Measurements from ENCODE around the gene CGB7.
A peak's percentile ranks its signal among the peaks of the same experiment; 100 is the strongest.

CGB7 gene

DNA sequence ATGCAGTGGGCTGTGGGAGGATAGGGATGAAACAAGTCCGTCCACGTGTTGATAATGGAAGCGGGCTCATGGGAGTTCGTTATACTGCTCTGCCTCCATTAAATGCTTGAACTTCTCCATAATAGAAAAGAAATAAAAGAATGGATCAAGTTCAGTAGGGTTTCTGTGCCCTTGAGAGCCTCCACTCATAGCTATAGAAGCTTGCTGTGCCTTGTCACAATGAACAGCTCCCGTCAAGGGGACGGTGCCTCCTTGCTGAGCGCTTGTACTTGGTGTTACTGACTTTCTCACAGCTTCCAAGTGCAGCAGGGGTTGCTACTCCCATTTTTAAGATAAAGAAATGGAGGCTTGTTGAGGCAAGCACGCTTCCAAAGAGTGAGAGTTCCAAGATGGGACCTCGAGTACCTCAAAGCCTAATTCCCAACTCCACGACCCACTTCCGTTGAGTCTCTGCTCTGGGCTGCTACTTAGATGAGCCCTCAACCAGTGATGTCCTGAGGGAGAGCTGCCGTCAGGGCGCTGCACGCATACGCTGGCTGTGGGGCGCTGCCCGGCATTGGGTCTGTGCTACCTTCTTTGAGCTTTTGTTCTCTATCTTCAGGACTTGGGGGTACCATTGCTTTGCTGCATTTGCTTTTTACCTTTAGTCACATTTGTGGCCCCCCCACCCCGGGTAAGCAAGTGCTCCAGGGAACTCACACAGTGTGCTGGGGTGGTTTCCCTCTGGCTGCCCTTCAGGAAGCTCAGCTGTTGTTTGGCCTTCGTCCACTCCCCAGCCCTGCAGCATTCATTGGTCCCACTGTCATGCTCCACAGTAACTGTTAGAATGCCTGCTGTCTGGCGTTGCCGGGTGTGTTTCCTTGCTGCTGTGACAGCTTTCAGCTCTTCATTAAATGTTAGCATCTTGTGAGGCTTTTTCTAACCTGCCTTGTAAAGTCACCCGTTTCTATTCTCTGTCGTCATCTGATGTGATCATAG is 37.2 kb upstream of the CGB7 start:
- FAIRE-seq (no peak), DNase-seq (ENCODE audit: insufficient read length, low spot score) (no peak)
- no peak for TF ChIP-seq POLR2AphosphoS5 (IDR thresholded peaks at IDR 0.05; ENCODE audit: low read depth, low read length)
- no peak for TF ChIP-seq POU2F2 (IDR thresholded peaks at IDR 0.05; ENCODE audit: low read depth, low read length)
- TF ChIP-seq POLR2A (IDR thresholded peaks at IDR 0.05; ENCODE audit: low read depth, low read length), result no peak
- TF ChIP-seq TAF1 (IDR thresholded peaks at IDR 0.05; ENCODE audit: low read depth, low read length), result no peak
- no peak for TF ChIP-seq SPI1 (IDR thresholded peaks at IDR 0.05; ENCODE audit: low read depth, low read length)
- TF ChIP-seq PAX5 (IDR thresholded peaks at IDR 0.05; ENCODE audit: insufficient read depth, low read length, severe bottlenecking), result no peak

DNA sequence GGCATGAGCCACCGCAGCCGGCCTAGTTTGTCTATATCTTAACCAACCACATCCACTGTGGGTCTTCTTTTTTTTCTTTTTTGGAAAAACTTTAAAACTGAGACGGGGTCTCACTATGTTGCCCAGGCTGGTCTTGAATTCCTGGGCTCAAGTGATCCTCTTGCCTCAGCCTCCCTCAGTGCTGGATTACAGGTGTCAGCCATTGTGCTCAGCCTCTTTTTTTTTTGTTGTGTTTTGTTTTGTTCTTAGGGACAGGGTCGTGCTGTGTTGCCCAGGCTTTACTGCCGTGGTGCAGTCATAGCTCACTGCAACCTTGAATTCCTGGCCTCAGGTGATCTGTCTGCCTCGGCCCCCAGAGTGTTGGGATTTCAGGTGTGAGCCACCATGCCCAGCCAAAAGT is 35.1 kb upstream of the CGB7 start:
- TF ChIP-seq POLR2AphosphoS5 (IDR thresholded peaks at IDR 0.05; ENCODE audit: low read depth, low read length), result no peak
- no peak for TF ChIP-seq POLR2A (IDR thresholded peaks at IDR 0.05; ENCODE audit: low read depth, low read length)
- TF ChIP-seq PAX5 (IDR thresholded peaks at IDR 0.05; ENCODE audit: insufficient read depth, low read length, severe bottlenecking), result no peak
- TF ChIP-seq SPI1 (IDR thresholded peaks at IDR 0.05; ENCODE audit: low read depth, low read length), result no peak
- TF ChIP-seq POU2F2 (IDR thresholded peaks at IDR 0.05; ENCODE audit: low read depth, low read length), result no peak
- DNase-seq (ENCODE audit: insufficient read length, low spot score), result no peak
- FAIRE-seq, result no peak

DNA sequence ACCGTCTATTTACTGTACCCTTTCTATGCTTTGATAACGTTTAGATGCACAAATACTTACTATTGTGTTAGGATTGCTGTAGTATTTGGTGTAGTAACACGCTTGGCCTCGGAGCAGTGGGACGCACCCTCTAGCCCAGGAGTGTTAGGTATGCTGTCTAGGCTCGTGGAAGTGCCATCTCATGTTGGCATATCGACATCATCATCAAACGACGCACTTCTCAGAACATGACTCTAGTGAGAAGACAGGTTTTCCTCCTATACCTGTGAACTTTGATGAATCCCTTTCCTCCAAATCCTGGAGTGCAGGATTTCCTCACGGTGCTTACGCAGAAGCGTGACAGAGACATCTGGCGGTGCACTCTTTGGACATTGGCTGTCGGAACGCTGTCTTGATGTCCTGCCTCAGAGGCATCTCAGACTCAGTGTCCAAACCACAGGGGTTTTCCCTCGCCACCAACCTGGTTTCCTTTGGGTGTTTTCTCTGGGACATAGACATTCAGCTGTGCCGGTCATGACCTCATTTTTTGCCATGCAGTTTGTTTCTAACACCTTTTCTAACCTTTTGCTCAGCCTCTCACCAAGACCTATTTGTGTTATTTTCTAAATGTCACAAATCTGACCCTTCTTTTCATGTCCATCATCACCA is 34.0 kb upstream of the CGB7 start:
- DNase-seq (ENCODE audit: insufficient read length, low spot score), result no peak
- TF ChIP-seq POLR2A (IDR thresholded peaks at IDR 0.05; ENCODE audit: low read depth, low read length), result no peak
- no peak for TF ChIP-seq POLR2AphosphoS5 (IDR thresholded peaks at IDR 0.05; ENCODE audit: low read depth, low read length)
- no peak for TF ChIP-seq PAX5 (IDR thresholded peaks at IDR 0.05; ENCODE audit: insufficient read depth, low read length, severe bottlenecking)
- no peak for TF ChIP-seq SPI1 (IDR thresholded peaks at IDR 0.05; ENCODE audit: low read depth, low read length)
- no peak for TF ChIP-seq TAF1 (IDR thresholded peaks at IDR 0.05; ENCODE audit: low read depth, low read length)
- no peak for TF ChIP-seq POU2F2 (IDR thresholded peaks at IDR 0.05; ENCODE audit: low read depth, low read length)
- peak; percentile 9 for FAIRE-seq

- TF ChIP-seq PAX5 (IDR thresholded peaks at IDR 0.05; ENCODE audit: insufficient read depth, low read length, severe bottlenecking) (no peak), POLR2AphosphoS5 (IDR thresholded peaks at IDR 0.05; ENCODE audit: low read depth, low read length) (no peak), TAF1 (IDR thresholded peaks at IDR 0.05; ENCODE audit: low read depth, low read length) (no peak), POU2F2 (IDR thresholded peaks at IDR 0.05; ENCODE audit: low read depth, low read length) (no peak), POLR2A (IDR thresholded peaks at IDR 0.05; ENCODE audit: low read depth, low read length) (no peak), SPI1 (IDR thresholded peaks at IDR 0.05; ENCODE audit: low read depth, low read length) (no peak)
- FAIRE-seq (no peak), DNase-seq (ENCODE audit: insufficient read length, low spot score) (no peak)
Measured at GRCh38 chr19:49086296-49086695, 28.7 kb upstream of the CGB7 start.

DNA sequence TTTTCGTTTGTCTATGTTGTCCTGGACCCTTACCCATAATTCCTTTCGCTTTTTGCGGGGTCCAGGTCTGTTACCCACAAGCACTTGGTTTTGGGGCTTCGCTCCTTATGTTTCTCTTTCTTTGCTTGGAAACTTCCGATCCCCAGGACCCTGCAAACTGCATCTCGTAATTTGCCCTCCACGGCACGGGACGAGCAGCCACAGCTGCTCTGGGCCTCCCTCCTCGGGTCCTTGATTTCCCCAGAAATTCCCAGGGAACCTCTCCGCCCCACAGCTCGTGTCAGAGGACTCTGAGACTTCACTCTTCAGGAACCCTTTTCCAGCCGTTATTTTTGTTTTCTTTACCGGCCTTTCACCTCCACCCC is 28.3 kb upstream of the CGB7 start:
- FAIRE-seq, result no peak
- DNase-seq (ENCODE audit: insufficient read length, low spot score), result no peak
- no peak for TF ChIP-seq POLR2AphosphoS5 (IDR thresholded peaks at IDR 0.05; ENCODE audit: low read depth, low read length)

DNA sequence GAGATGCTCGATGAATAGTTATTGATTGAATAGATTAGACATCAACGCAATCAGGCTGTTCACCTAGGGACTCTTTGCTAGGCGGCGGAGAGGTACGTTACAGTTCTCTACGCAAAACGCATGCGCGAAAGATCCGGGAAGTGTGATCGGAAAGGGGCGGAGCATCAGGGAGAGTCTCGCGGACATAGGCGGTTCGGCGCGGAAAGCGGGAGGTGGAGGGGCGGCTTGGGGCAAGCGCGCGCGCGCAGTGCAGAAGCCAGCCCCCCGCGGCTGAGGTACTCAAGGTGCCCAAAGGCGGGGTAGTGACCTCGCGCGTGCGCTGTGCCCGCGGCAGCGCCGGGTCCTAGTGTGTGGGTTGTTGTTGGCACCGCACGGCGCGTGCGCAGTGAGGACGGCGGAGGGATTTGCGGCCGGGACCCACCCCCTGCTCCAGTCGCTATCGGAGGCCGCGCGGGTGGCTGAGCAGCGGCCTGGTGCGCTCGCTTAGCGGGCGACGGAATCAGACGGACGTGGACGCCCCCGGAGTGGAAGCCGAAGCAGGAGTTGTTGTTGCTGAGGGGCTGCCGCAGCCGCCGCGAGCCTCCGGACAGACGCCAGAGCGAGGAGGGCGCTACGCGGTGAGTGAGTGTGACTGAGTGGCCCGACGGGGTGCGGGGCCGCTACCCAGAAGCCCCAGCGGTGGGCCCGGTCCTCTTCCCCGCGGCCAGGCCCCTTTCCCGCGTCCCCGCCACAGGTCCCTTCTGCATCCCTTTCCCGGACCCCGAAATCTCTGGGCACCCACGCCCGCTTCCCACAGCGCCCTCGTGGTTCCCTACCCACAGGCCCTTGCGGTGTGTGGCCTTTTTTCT is 27.7 kb upstream of the CGB7 start, which contains the start of gene SNRNP70:
SNRNP70 (plus strand) TSS at position 432 of the 848 bp plus-strand sequence. CDS start 964 bp downstream, outside the sequence.
- FAIRE-seq, result peak; percentile 99
- DNase-seq (ENCODE audit: insufficient read length, low spot score), result peak; percentile 99
- TF ChIP-seq POLR2A (IDR thresholded peaks at IDR 0.05; ENCODE audit: low read depth, low read length) (peak; percentile 95), POU2F2 (IDR thresholded peaks at IDR 0.05; ENCODE audit: low read depth, low read length) (peak; percentile 68), SPI1 (IDR thresholded peaks at IDR 0.05; ENCODE audit: low read depth, low read length) (0 out of 2 replicates have a peak, but pooled peaks have one; percentile 9), PAX5 (IDR thresholded peaks at IDR 0.05; ENCODE audit: insufficient read depth, low read length, severe bottlenecking) (peak; percentile 57), TAF1 (IDR thresholded peaks at IDR 0.05; ENCODE audit: low read depth, low read length) (peak; percentile 97), POLR2AphosphoS5 (IDR thresholded peaks at IDR 0.05; ENCODE audit: low read depth, low read length) (peak; percentile 95)

- FAIRE-seq (no peak), DNase-seq (ENCODE audit: insufficient read length, low spot score) (no peak)
- no peak for TF ChIP-seq POLR2A (IDR thresholded peaks at IDR 0.05; ENCODE audit: low read depth, low read length)
- TF ChIP-seq TAF1 (IDR thresholded peaks at IDR 0.05; ENCODE audit: low read depth, low read length), result no peak
- TF ChIP-seq POU2F2 (IDR thresholded peaks at IDR 0.05; ENCODE audit: low read depth, low read length), result no peak
- no peak for TF ChIP-seq SPI1 (IDR thresholded peaks at IDR 0.05; ENCODE audit: low read depth, low read length)
- no peak for TF ChIP-seq POLR2AphosphoS5 (IDR thresholded peaks at IDR 0.05; ENCODE audit: low read depth, low read length)
- TF ChIP-seq PAX5 (IDR thresholded peaks at IDR 0.05; ENCODE audit: insufficient read depth, low read length, severe bottlenecking), result no peak
Measured at GRCh38 chr19:49084206-49085019, 26.9 kb upstream of the CGB7 start.

- TF ChIP-seq POLR2A (IDR thresholded peaks at IDR 0.05; ENCODE audit: low read depth, low read length) (no peak), PAX5 (IDR thresholded peaks at IDR 0.05; ENCODE audit: insufficient read depth, low read length, severe bottlenecking) (no peak), SPI1 (IDR thresholded peaks at IDR 0.05; ENCODE audit: low read depth, low read length) (no peak), POU2F2 (IDR thresholded peaks at IDR 0.05; ENCODE audit: low read depth, low read length) (no peak), TAF1 (IDR thresholded peaks at IDR 0.05; ENCODE audit: low read depth, low read length) (no peak), POLR2AphosphoS5 (IDR thresholded peaks at IDR 0.05; ENCODE audit: low read depth, low read length) (no peak)
- DNase-seq (ENCODE audit: insufficient read length, low spot score), result no peak
- FAIRE-seq, result no peak
Measured at GRCh38 chr19:49081273-49081672, 23.7 kb upstream of the CGB7 start.
